Measurements from ENCODE around the gene CDC42EP4. TPM values are rescaled to one million over a fixed set of nuclear protein-coding genes. Genes with fewer than 3 reads are reported as not detected.

CDC42EP4 gene
- total RNA-seq, 4 donors from 2014 or later = 35.8 to 57.0 (median 47.1) TPM

GRCh38 chr17:73342050-73342522, 30.3 kb upstream of the CDC42EP4 start:
- TF ChIP-seq POLR2A (IDR thresholded peaks at IDR 0.05) = no peak
- TF ChIP-seq CTCF (IDR thresholded peaks at IDR 0.05 in 4 of 5, conservative IDR thresholded peaks at IDR 0.05 in 1 of 5) = no peak
- Histone ChIP-seq H3K4me3 (no peak overlapping the region), H3K9me3 (no peaks in the 10 kb centered on the region), H3K36me3 (no peaks in the 10 kb centered on the region), H3K27me3 (peaks cover 0 to 9% (median 0%) of the 10 kb centered on the region in 3 donors), H3K4me1 (peaks cover 12 to 18% of the 10 kb centered on the region in 2 donors), H3K27ac (peak overlapping the region in 3 of 4 donors; percentile 48 to 66 (median 56))
- intact Hi-C loops (cut with DNase I; ENCODE audit: low total_unique reads) (no loop called here), in situ Hi-C loops (cut with MboI; ENCODE audit: low sequenced_read_pairs in 4 of 4) (no loop called here)
- DNase-seq (peak; percentile 29 to 70), ATAC-seq (peak in 1 of 2 donors; percentile 57)

GRCh38 chr17:73341350-73342049, 29.7 kb upstream of the CDC42EP4 start:
- H3K4me1 ChIP-seq = peaks cover 12 to 18% of the 10 kb centered on the region in 2 donors
- H3K27me3 ChIP-seq = peaks cover 0 to 9% (median 0%) of the 10 kb centered on the region in 3 donors
- H3K36me3 ChIP-seq = no peaks in the 10 kb centered on the region
- H3K27ac ChIP-seq = peak overlapping the region; percentile 19 to 66 (median 52)
- intact Hi-C loops (cut with DNase I; ENCODE audit: low total_unique reads) (no loop called here), in situ Hi-C loops (cut with MboI; ENCODE audit: low sequenced_read_pairs in 4 of 4) (no loop called here)
- ATAC-seq (peak in 1 of 2 donors; percentile 12), DNase-seq (no peak)
- TF ChIP-seq CTCF (IDR thresholded peaks at IDR 0.05 in 4 of 5, conservative IDR thresholded peaks at IDR 0.05 in 1 of 5) (no peak), POLR2A (IDR thresholded peaks at IDR 0.05) (no peak)
- no peaks in the 10 kb centered on the region for H3K9me3 ChIP-seq
- H3K4me3 ChIP-seq = no peak overlapping the region

- Histone ChIP-seq H3K36me3 (no peaks in the 10 kb centered on the region), H3K4me3 (no peak overlapping the region), H3K4me1 (peaks cover 12 to 25% of the 10 kb centered on the region in 2 donors), H3K27me3 (peaks cover 0 to 9% (median 0%) of the 10 kb centered on the region in 3 donors), H3K27ac (peak overlapping the region; percentile 48 to 66 (median 60)), H3K9me3 (no peaks in the 10 kb centered on the region)
- in situ Hi-C loops (cut with MboI; ENCODE audit: low sequenced_read_pairs in 4 of 4) = no loop called here
- intact Hi-C loops (cut with DNase I; ENCODE audit: low total_unique reads) = no loop called here
- ATAC-seq (peak; percentile 86 to 87), DNase-seq (peak; percentile 24 to 68)
- TF ChIP-seq CTCF (IDR thresholded peaks at IDR 0.05 in 4 of 5, conservative IDR thresholded peaks at IDR 0.05 in 1 of 5) = peak in 2 of 5 experiments; percentile 14 to 20
- no peak for TF ChIP-seq POLR2A (IDR thresholded peaks at IDR 0.05)
Observed at GRCh38 chr17:73340093-73340596, 28.3 kb upstream of the CDC42EP4 start.

- peak overlapping the region; percentile 49 to 77 (median 64) for H3K27ac ChIP-seq
- H3K27me3 ChIP-seq = peaks cover 0 to 9% (median 0%) of the 10 kb centered on the region in 3 donors
- no peak for DNase-seq
- intact Hi-C loops (cut with DNase I; ENCODE audit: low total_unique reads) (no loop called here), in situ Hi-C loops (cut with MboI; ENCODE audit: low sequenced_read_pairs in 4 of 4) (no loop called here)
- TF ChIP-seq POLR2A (IDR thresholded peaks at IDR 0.05) (no peak), CTCF (IDR thresholded peaks at IDR 0.05 in 4 of 5, conservative IDR thresholded peaks at IDR 0.05 in 1 of 5) (no peak)
- H3K36me3 ChIP-seq = no peaks in the 10 kb centered on the region
- H3K4me1 ChIP-seq = peaks cover 12 to 25% of the 10 kb centered on the region in 2 donors
- H3K4me3 ChIP-seq = no peak overlapping the region
- no peak for ATAC-seq
- H3K9me3 ChIP-seq = no peaks in the 10 kb centered on the region
Observed at GRCh38 chr17:73338566-73339197, 26.9 kb upstream of the CDC42EP4 start.
